Uterus (tissue), 2 donors: Measurements from ENCODE around the gene TRAF4.

Experiments used
- POLR2A ChIP-seq, 2 donors: fragments of 450-650 bp; IDR thresholded peaks; one replicate each; pipeline ENCODE4 v1.6.1; 2016; ENCODE audit warnings: antibody characterized with exemption in 2 of 2, mild to moderate bottlenecking in 1 of 2, moderate library complexity in 1 of 2
- TF ChIP-seq, protein P1 (sequence below), 4 experiments: fragments of 200-600 bp in 2 of 4; fragments of 450-650 bp in 2 of 4; sonication (generic) in 2 of 4; IDR thresholded peaks; one replicate each; pipeline ENCODE4 v1.5.1; 2016 to 2019; ENCODE audit warnings: antibody characterized with exemption in 4 of 4, mild to moderate bottlenecking in 2 of 4, moderate library complexity in 1 of 4

DNA sequence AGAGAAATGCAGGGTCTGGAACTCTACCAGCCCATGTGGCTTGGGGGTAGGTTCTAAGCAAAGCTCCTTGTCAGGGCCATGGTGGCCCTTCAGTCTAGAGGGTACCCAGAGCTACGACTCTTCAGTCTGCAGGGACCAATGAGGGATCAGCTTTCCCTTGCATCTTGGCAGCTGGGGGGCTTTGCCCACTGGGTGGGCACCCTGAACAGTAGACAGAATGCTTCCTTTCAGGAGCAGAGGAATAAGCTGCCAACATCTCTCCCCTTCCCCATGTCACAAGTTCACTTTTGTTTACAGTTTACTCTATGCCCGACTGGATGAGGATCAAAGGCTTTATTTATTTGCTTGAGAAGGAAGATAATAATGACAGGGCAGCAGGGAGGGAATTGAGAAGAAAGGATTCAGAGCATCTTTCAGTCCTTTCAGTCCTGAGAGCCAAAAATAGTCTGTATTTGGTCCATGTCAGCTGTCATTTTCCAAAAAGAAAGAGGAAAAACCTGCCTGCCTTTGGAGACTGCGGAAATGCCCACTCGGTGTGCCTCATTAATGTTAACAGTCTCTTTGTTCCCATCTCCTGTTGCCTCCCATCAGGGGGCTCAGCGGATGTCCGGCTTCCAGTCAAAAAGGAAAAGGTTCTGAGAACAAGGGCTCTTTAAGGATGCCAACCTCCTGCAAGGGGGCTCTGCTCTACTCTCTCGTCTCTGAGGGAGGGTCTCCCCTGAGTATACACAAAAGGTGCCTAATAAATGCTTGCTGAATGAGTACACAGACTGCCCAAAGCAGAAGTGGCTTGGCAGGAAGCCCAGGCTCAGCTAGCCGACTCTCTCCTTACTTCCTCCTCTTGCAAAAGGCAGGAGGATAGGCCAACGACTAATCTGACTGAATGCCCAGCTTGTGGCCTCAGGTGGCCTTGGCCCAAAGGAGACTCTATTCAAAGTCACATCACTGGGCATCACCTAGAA, 17.1 kb downstream of the TRAF4 start:
- TF ChIP-seq, protein P1, sequence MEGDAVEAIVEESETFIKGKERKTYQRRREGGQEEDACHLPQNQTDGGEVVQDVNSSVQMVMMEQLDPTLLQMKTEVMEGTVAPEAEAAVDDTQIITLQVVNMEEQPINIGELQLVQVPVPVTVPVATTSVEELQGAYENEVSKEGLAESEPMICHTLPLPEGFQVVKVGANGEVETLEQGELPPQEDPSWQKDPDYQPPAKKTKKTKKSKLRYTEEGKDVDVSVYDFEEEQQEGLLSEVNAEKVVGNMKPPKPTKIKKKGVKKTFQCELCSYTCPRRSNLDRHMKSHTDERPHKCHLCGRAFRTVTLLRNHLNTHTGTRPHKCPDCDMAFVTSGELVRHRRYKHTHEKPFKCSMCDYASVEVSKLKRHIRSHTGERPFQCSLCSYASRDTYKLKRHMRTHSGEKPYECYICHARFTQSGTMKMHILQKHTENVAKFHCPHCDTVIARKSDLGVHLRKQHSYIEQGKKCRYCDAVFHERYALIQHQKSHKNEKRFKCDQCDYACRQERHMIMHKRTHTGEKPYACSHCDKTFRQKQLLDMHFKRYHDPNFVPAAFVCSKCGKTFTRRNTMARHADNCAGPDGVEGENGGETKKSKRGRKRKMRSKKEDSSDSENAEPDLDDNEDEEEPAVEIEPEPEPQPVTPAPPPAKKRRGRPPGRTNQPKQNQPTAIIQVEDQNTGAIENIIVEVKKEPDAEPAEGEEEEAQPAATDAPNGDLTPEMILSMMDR (IDR thresholded peaks at IDR 0.05), result no peak
- no peak for TF ChIP-seq POLR2A (IDR thresholded peaks at IDR 0.05)
